Measurements from ENCODE around the gene TCIRG1. TPM values are rescaled to one million over a fixed set of nuclear protein-coding genes. Genes with fewer than 3 reads are reported as not detected.

The TCIRG1 gene
- total and polyA plus RNA-seq, 2 of the 13 experiments (the other 11 are each of a cell fraction or from before 2014, with no cell fraction given): 48.0 to 69.6 TPM

GRCh38 chr11:68003846-68004550 lies 34.8 kb upstream of the TCIRG1 start, which contains the start of gene UNC93B1 (continued):
- peak; percentile 94 for TF ChIP-seq ZBTB14 (CRISPR knock-in tag; IDR thresholded peaks at IDR 0.05)
- TF ChIP-seq ISX (CRISPR knock-in tag; conservative IDR thresholded peaks at IDR 0.05): no peak
- TF ChIP-seq ZNF136 (CRISPR knock-in tag; IDR thresholded peaks at IDR 0.05; ENCODE audit: low read depth): no peak
- TF ChIP-seq CBX1 (IDR thresholded peaks at IDR 0.05; ENCODE audit: low read depth): peak; percentile 55
- peak; percentile 37; the same call in 1 of the 2 replicates for TF ChIP-seq MED1 (CRISPR knock-in tag; IDR thresholded peaks at IDR 0.05)
- no peak for TF ChIP-seq ZNF670 (CRISPR knock-in tag; IDR thresholded peaks at IDR 0.05; ENCODE audit: borderline replicate concordance)
- peak; percentile 64; the same call in 1 of the 2 replicates for TF ChIP-seq ZFP91 (CRISPR knock-in tag; IDR thresholded peaks at IDR 0.05; ENCODE audit: borderline replicate concordance)
- TF ChIP-seq HMGXB4 (CRISPR knock-in tag; IDR thresholded peaks at IDR 0.05; ENCODE audit: borderline replicate concordance in 1 of 2, low read depth in 1 of 2): peak in 1 of 2 experiments; percentile 60; a peak in 2 of 4 replicates
- peak; percentile 57; the same call in 1 of the 2 replicates for TF ChIP-seq KLF12 (CRISPR knock-in tag; IDR thresholded peaks at IDR 0.05; ENCODE audit: borderline replicate concordance)
- TF ChIP-seq ZBTB38 (CRISPR knock-in tag; IDR thresholded peaks at IDR 0.05): peak; percentile 46; the same call in 1 of the 2 replicates
- peak; percentile 25 for TF ChIP-seq HNRNPLL (IDR thresholded peaks at IDR 0.05; ENCODE audit: low read depth, low read length, poor library complexity, severe bottlenecking)
- TF ChIP-seq SP1 (IDR thresholded peaks at IDR 0.05): no peak
- TF ChIP-seq SP1 (CRISPR knock-in tag; IDR thresholded peaks at IDR 0.05): peak; percentile 56; the same call in 1 of the 2 replicates
- TF ChIP-seq AGO1 (IDR thresholded peaks at IDR 0.05; ENCODE audit: low read depth, low read length, poor library complexity, severe bottlenecking): peak; percentile 19
- TF ChIP-seq HOXA3 (CRISPR knock-in tag; IDR thresholded peaks at IDR 0.05): peak; percentile 28; the same call in 1 of the 2 replicates
- TF ChIP-seq IRF2 (CRISPR knock-in tag; IDR thresholded peaks at IDR 0.05): peak; percentile 40; the same call in 1 of the 2 replicates
- no peak for TF ChIP-seq HMGXB3 (CRISPR knock-in tag; IDR thresholded peaks at IDR 0.05; ENCODE audit: borderline replicate concordance)
- TF ChIP-seq ZNF510 (CRISPR knock-in tag; IDR thresholded peaks at IDR 0.05; ENCODE audit: low read depth): no peak
- peak; percentile 18; the same call in 1 of the 2 replicates for TF ChIP-seq TAF1 (CRISPR knock-in tag; IDR thresholded peaks at IDR 0.05)
- no peak for TF ChIP-seq ZNF253 (CRISPR knock-in tag; IDR thresholded peaks at IDR 0.05; ENCODE audit: borderline replicate concordance)
- TF ChIP-seq ZNF792 (CRISPR knock-in tag; IDR thresholded peaks at IDR 0.05): 0 out of 2 replicates have a peak, but pooled peaks have one; percentile 25

Data from HepG2 (cell line).